GM23338 (cell line): ENCODE results near the gene CEBPZOS. TPM values are rescaled to one million over a fixed set of nuclear protein-coding genes. Genes with fewer than 3 reads are reported as not detected.
A peak's percentile ranks its signal among the peaks of the same experiment; 100 is the strongest.

Source experiments
- ATAC-seq: fragments of 200-7000 bp; cut with Tn5 transposase; 3 replicates; pipeline ENCODE4 v1.9.1; 2020
- DNase-seq: peaks from one replicate; pipeline ENCODE4 v3.0.0-alpha.2; 2015; ENCODE audit warnings: low spot score
- H2AFZ ChIP-seq: fragments of 200-600 bp; sonication (generic); 2 replicates; pipeline ENCODE4 v1.8.0; 2016; ENCODE audit warnings: antibody characterized with exemption, mild to moderate bottlenecking, moderate library complexity
- H3F3A ChIP-seq: fragments of 200-600 bp; sonication (generic); replicated peaks from 2 replicates; pipeline ENCODE4 v1.8.0; 2017; ENCODE audit warnings: antibody characterized with exemption, mixed run types, low read depth
- H3K27ac ChIP-seq: fragments of 200-600 bp; sonication (generic); 2 replicates; pipeline ENCODE4 v1.6.1; 2016; ENCODE audit warnings: low read depth
- H3K27me3 ChIP-seq: fragments of 200-600 bp; sonication (generic); 2 replicates; pipeline ENCODE4 v1.8.0; 2016; ENCODE audit warnings: mild to moderate bottlenecking, mixed run types, moderate library complexity; ENCODE audit not compliant: insufficient read depth
- H3K36me3 ChIP-seq: fragments of 200-600 bp; sonication (generic); 2 replicates; pipeline ENCODE4 v1.8.0; 2016; ENCODE audit warnings: mild to moderate bottlenecking; ENCODE audit not compliant: insufficient read depth
- H3K4me1 ChIP-seq: fragments of 200-600 bp; sonication (generic); 2 replicates; pipeline ENCODE4 v1.8.0; 2016; ENCODE audit warnings: mild to moderate bottlenecking, moderate library complexity; ENCODE audit not compliant: insufficient read depth
- H3K4me2 ChIP-seq: fragments of 200-600 bp; sonication (generic); 2 replicates; pipeline ENCODE4 v1.7.1; 2017; ENCODE audit warnings: mixed run types
- H3K4me3 ChIP-seq: fragments of 200-600 bp; sonication (generic); 2 replicates; pipeline ENCODE4 v1.6.1; 2016; ENCODE audit warnings: mixed run types
- H3K79me2 ChIP-seq: fragments of 200-600 bp; sonication (generic); replicated peaks from 2 replicates; pipeline ENCODE4 v1.8.0; 2017; ENCODE audit warnings: mild to moderate bottlenecking; ENCODE audit not compliant: insufficient read depth
- H3K9me2 ChIP-seq: fragments of 200-600 bp; sonication (generic); 2 replicates; pipeline ENCODE4 v1.8.0; 2017; ENCODE audit not compliant: insufficient read depth
- H4K20me1 ChIP-seq: fragments of 200-600 bp; sonication (generic); replicated peaks from 2 replicates; pipeline ENCODE4 v1.8.0; 2017; ENCODE audit warnings: mild to moderate bottlenecking; ENCODE audit not compliant: insufficient read depth
- H3K27ac Mint-ChIP-seq: 2 replicates; pipeline ENCODE4 v1.8.0; 2020; ENCODE audit warnings: inconsistent platforms, mild to moderate bottlenecking, moderate library complexity, mixed read lengths
- H3K27me3 Mint-ChIP-seq: 3 replicates; pipeline ENCODE4 v1.8.0; 2022; ENCODE audit warnings: low read depth, mild to moderate bottlenecking, moderate library complexity, mixed read lengths, inconsistent platforms; ENCODE audit not compliant: insufficient read depth, poor library complexity
- H3K36me3 Mint-ChIP-seq: 3 replicates; pipeline ENCODE4 v1.8.0; 2021; ENCODE audit warnings: low read depth, mild to moderate bottlenecking, inconsistent platforms, moderate library complexity, mixed read lengths
- H3K4me1 Mint-ChIP-seq: 3 replicates; pipeline ENCODE4 v1.8.0; 2020; ENCODE audit warnings: mild to moderate bottlenecking, inconsistent platforms, mixed read lengths
- H3K4me3 Mint-ChIP-seq: 3 replicates; pipeline ENCODE4 v1.8.0; 2021; ENCODE audit warnings: moderate library complexity, mild to moderate bottlenecking, inconsistent platforms, mixed read lengths
- H3K9me3 Mint-ChIP-seq: 3 replicates; pipeline ENCODE4 v1.8.0; 2020; ENCODE audit warnings: moderate library complexity, mild to moderate bottlenecking, inconsistent platforms, mixed read lengths
- CREB1 ChIP-seq: fragments of 250-450 bp; sonication (Bioruptor Pico); IDR thresholded peaks from 2 replicates; pipeline ENCODE4 v1.5.0; 2020; ENCODE audit warnings: low read depth, mild to moderate bottlenecking, moderate library complexity
- EZH2 ChIP-seq: fragments of 200-600 bp; sonication (generic); IDR thresholded peaks from one replicate; pipeline ENCODE4 v1.8.0; 2017; ENCODE audit warnings: antibody characterized with exemption, mild to moderate bottlenecking, low read depth; ENCODE audit not compliant: unreplicated experiment
- EZH2phosphoT487 ChIP-seq: fragments of 200-600 bp; sonication (generic); IDR thresholded peaks from one replicate; pipeline ENCODE4 v1.8.1; 2018; ENCODE audit warnings: antibody characterized with exemption; ENCODE audit not compliant: unreplicated experiment
- JUNB ChIP-seq: IDR thresholded peaks from one replicate; pipeline ENCODE4 v1.6.1; 2016; ENCODE audit warnings: antibody characterized with exemption; ENCODE audit not compliant: unreplicated experiment
- NANOG ChIP-seq: IDR thresholded peaks from 2 replicates; pipeline ENCODE4 v1.6.1; 2016; ENCODE audit warnings: antibody characterized with exemption, borderline replicate concordance
- POLR2AphosphoS5 ChIP-seq: IDR thresholded peaks from 2 replicates; pipeline ENCODE4 v1.6.1; 2016; ENCODE audit warnings: antibody characterized with exemption, low read depth
- REST ChIP-seq: IDR thresholded peaks from one replicate; pipeline ENCODE4 v1.6.1; 2018; ENCODE audit warnings: antibody characterized with exemption; ENCODE audit not compliant: unreplicated experiment
- STAT1 ChIP-seq: IDR thresholded peaks from one replicate; pipeline ENCODE4 v1.6.1; 2016; ENCODE audit warnings: antibody characterized with exemption; ENCODE audit not compliant: unreplicated experiment
- ZNF114 ChIP-seq: fragments of 250-450 bp; sonication (Bioruptor Pico); IDR thresholded peaks from 2 replicates; pipeline ENCODE4 v1.5.0; 2020; ENCODE audit warnings: mild to moderate bottlenecking, moderate library complexity
- ZNF331 ChIP-seq: fragments of 250-450 bp; sonication (Bioruptor Pico); IDR thresholded peaks from 2 replicates; pipeline ENCODE4 v1.5.0; 2020; ENCODE audit warnings: low read depth, mild to moderate bottlenecking, moderate library complexity
- polyA plus RNA-seq: library from polyadenylated mRNA; unstranded; fragments of >200 nt; fragmentation: Nextera tagmentation; extraction: Ambion mirVana; gene quantifications from 2 replicates; pipeline ENCODE4 v1.2.1, GENCODE V29; 2016
- total RNA-seq: library from RNA; depleted of rRNA; stranded (reverse); fragments of >200 nt; shearing (Covaris generic); gene quantifications from 2 replicates; pipeline ENCODE4 v1.2.3, GENCODE V29; 2014
- TF ChIP-seq, protein P1 (sequence below): IDR thresholded peaks from 2 replicates; pipeline ENCODE4 v1.6.1; 2016; ENCODE audit warnings: antibody characterized with exemption
- TF ChIP-seq, protein P2 (sequence below), 2 experiments: fragments of 200-600 bp in 1 of 2; sonication (generic) in 1 of 2; conservative IDR thresholded peaks; 2 replicates each; pipeline versions ENCODE4 v1.5.1 to v1.6.1; 2016 to 2017; ENCODE audit warnings: antibody characterized with exemption in 2 of 2, low read depth in 2 of 2, mild to moderate bottlenecking in 2 of 2, moderate library complexity in 1 of 2
- TF ChIP-seq, protein P3 (sequence below): fragments of 250-450 bp; sonication (Bioruptor Pico); IDR thresholded peaks from 2 replicates; pipeline ENCODE4 v1.5.0; 2020; ENCODE audit warnings: mild to moderate bottlenecking, moderate library complexity

CEBPZOS gene
- total and polyA plus RNA-seq, 2 experiments from 2014 or later: 83.6 to 191 TPM

GRCh38 chr2:37190290-37190689, 6.0 kb upstream of the CEBPZOS start:
- 0 out of 2 replicates have a peak, but pooled peaks cover 3% of the 10 kb centered on the region for H3F3A ChIP-seq
- no peak for DNase-seq
- 0 out of 2 replicates have a peak overlapping the region, but pooled peaks have one; percentile 1 for H2AFZ ChIP-seq
- no peaks in the 10 kb centered on the region for H4K20me1 ChIP-seq
- Mint-ChIP-seq H3K9me3 (no peaks in the 10 kb centered on the region), H3K27ac (peak overlapping the region; percentile 73), H3K27me3 (peaks cover 7% of the 10 kb centered on the region), H3K4me3 (no peak overlapping the region; the same call in 2 of the 3 replicates), H3K4me1 (peaks cover 43% of the 10 kb centered on the region), H3K36me3 (no peaks in the 10 kb centered on the region)
- peaks cover 39% of the 10 kb centered on the region for H3K4me1 ChIP-seq
- H3K79me2 ChIP-seq: no peaks in the 10 kb centered on the region
- H3K27ac ChIP-seq: peak overlapping the region; percentile 20; the same call in 1 of the 2 replicates
- TF ChIP-seq POLR2AphosphoS5 (no peak), ZNF114 (CRISPR knock-in tag) (no peak), EZH2phosphoT487 (no peak), STAT1 (no peak), EZH2 (no peak), REST (no peak), CREB1 (CRISPR knock-in tag) (no peak), JUNB (no peak), ZNF331 (CRISPR knock-in tag) (no peak), NANOG (no peak)
- TF ChIP-seq, protein P1, sequence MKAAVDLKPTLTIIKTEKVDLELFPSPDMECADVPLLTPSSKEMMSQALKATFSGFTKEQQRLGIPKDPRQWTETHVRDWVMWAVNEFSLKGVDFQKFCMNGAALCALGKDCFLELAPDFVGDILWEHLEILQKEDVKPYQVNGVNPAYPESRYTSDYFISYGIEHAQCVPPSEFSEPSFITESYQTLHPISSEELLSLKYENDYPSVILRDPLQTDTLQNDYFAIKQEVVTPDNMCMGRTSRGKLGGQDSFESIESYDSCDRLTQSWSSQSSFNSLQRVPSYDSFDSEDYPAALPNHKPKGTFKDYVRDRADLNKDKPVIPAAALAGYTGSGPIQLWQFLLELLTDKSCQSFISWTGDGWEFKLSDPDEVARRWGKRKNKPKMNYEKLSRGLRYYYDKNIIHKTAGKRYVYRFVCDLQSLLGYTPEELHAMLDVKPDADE: no peak
- TF ChIP-seq, protein P2, sequence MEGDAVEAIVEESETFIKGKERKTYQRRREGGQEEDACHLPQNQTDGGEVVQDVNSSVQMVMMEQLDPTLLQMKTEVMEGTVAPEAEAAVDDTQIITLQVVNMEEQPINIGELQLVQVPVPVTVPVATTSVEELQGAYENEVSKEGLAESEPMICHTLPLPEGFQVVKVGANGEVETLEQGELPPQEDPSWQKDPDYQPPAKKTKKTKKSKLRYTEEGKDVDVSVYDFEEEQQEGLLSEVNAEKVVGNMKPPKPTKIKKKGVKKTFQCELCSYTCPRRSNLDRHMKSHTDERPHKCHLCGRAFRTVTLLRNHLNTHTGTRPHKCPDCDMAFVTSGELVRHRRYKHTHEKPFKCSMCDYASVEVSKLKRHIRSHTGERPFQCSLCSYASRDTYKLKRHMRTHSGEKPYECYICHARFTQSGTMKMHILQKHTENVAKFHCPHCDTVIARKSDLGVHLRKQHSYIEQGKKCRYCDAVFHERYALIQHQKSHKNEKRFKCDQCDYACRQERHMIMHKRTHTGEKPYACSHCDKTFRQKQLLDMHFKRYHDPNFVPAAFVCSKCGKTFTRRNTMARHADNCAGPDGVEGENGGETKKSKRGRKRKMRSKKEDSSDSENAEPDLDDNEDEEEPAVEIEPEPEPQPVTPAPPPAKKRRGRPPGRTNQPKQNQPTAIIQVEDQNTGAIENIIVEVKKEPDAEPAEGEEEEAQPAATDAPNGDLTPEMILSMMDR (conservative IDR thresholded peaks at IDR 0.05; ENCODE audit: low read depth in 2 of 2): no peak
- TF ChIP-seq, protein P3, sequence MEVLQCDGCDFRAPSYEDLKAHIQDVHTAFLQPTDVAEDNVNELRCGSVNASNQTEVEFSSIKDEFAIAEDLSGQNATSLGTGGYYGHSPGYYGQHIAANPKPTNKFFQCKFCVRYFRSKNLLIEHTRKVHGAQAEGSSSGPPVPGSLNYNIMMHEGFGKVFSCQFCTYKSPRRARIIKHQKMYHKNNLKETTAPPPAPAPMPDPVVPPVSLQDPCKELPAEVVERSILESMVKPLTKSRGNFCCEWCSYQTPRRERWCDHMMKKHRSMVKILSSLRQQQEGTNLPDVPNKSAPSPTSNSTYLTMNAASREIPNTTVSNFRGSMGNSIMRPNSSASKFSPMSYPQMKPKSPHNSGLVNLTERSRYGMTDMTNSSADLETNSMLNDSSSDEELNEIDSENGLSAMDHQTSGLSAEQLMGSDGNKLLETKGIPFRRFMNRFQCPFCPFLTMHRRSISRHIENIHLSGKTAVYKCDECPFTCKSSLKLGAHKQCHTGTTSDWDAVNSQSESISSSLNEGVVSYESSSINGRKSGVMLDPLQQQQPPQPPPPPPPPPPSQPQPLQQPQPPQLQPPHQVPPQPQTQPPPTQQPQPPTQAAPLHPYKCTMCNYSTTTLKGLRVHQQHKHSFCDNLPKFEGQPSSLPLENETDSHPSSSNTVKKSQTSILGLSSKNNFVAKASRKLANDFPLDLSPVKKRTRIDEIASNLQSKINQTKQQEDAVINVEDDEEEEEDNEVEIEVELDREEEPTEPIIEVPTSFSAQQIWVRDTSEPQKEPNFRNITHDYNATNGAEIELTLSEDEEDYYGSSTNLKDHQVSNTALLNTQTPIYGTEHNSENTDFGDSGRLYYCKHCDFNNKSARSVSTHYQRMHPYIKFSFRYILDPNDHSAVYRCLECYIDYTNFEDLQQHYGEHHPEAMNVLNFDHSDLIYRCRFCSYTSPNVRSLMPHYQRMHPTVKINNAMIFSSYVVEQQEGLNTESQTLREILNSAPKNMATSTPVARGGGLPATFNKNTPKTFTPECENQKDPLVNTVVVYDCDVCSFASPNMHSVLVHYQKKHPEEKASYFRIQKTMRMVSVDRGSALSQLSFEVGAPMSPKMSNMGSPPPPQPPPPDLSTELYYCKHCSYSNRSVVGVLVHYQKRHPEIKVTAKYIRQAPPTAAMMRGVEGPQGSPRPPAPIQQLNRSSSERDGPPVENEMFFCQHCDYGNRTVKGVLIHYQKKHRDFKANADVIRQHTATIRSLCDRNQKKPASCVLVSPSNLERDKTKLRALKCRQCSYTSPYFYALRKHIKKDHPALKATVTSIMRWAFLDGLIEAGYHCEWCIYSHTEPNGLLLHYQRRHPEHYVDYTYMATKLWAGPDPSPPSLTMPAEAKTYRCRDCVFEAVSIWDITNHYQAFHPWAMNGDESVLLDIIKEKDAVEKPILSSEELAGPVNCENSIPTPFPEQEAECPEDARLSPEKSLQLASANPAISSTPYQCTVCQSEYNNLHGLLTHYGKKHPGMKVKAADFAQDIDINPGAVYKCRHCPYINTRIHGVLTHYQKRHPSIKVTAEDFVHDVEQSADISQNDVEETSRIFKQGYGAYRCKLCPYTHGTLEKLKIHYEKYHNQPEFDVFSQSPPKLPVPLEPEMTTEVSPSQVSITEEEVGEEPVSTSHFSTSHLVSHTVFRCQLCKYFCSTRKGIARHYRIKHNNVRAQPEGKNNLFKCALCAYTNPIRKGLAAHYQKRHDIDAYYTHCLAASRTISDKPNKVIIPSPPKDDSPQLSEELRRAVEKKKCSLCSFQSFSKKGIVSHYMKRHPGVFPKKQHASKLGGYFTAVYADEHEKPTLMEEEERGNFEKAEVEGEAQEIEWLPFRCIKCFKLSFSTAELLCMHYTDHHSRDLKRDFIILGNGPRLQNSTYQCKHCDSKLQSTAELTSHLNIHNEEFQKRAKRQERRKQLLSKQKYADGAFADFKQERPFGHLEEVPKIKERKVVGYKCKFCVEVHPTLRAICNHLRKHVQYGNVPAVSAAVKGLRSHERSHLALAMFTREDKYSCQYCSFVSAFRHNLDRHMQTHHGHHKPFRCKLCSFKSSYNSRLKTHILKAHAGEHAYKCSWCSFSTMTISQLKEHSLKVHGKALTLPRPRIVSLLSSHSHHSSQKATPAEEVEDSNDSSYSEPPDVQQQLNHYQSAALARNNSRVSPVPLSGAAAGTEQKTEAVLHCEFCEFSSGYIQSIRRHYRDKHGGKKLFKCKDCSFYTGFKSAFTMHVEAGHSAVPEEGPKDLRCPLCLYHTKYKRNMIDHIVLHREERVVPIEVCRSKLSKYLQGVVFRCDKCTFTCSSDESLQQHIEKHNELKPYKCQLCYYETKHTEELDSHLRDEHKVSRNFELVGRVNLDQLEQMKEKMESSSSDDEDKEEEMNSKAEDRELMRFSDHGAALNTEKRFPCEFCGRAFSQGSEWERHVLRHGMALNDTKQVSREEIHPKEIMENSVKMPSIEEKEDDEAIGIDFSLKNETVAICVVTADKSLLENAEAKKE (CRISPR knock-in tag): no peak
- ATAC-seq: no peak
- no peaks in the 10 kb centered on the region for H3K36me3 ChIP-seq
- H3K9me2 ChIP-seq: no peaks in the 10 kb centered on the region
- no peaks in the 10 kb centered on the region for H3K27me3 ChIP-seq
- no peak overlapping the region for H3K4me3 ChIP-seq
- H3K4me2 ChIP-seq: peak overlapping the region; percentile 20; the same call in 1 of the 2 replicates
